Stimulated activated CD4-positive, alpha-beta T cell treated with anti-CD3 and anti-CD28 coated beads, TNF-alpha, amount 100 ng/mL, for 48 hours (primary cell): Measurements from ENCODE around the gene AMMECR1L.
A peak's percentile ranks its signal among the peaks of the same experiment; 100 is the strongest.
"Not testable (repeated sequence)": the region's sequence is repeated elsewhere in the genome, so short reads cannot be mapped to it uniquely, and the experiment has no call there.

ENCODE experiments used
- DNase-seq, 3 donors: peaks; one replicate each; pipeline ENCODE4 v3.0.0-alpha.2; 2020; ENCODE audit warnings: low read depth in 3 of 3

Gene AMMECR1L

GRCh38 chr2:127887082-127887775 is 1.5 kb upstream of the AMMECR1L start:
- no peak for DNase-seq

- DNase-seq: not testable (repeated sequence)
Measured at GRCh38 chr2:127886593-127886935, 808 bp upstream of the AMMECR1L start.

- DNase-seq: peak in 1 of 3 donors; percentile 12
Measured at GRCh38 chr2:127884861-127885740, 655 bp downstream of the AMMECR1L start.

GRCh38 chr2:127884436-127884835 is 1.3 kb downstream of the AMMECR1L start:
- no peak for DNase-seq

GRCh38 chr2:127879899-127880298 is 5.9 kb downstream of the AMMECR1L start:
- no peak for DNase-seq

GRCh38 chr2:127877626-127878025 is 8.1 kb downstream of the AMMECR1L start:
- no peak for DNase-seq

GRCh38 chr2:127877136-127877535 is 8.6 kb downstream of the AMMECR1L start:
- DNase-seq: no peak

- DNase-seq: no peak
Measured at GRCh38 chr2:127874378-127875269, 11.1 kb downstream of the AMMECR1L start.

GRCh38 chr2:127873707-127874303 is 12.0 kb downstream of the AMMECR1L start:
- no peak for DNase-seq

- no peak for DNase-seq
Measured at GRCh38 chr2:127872354-127872753, 13.4 kb downstream of the AMMECR1L start.

GRCh38 chr2:127865926-127866325 is 19.8 kb downstream of the AMMECR1L start:
- DNase-seq: no peak

GRCh38 chr2:127864877-127865276 is 20.9 kb downstream of the AMMECR1L start:
- no peak for DNase-seq

- DNase-seq: no peak
Measured at GRCh38 chr2:127862228-127862627, 23.5 kb downstream of the AMMECR1L start.

GRCh38 chr2:127860130-127860529 is 25.6 kb downstream of the AMMECR1L start:
- DNase-seq: no peak

GRCh38 chr2:127859712-127860085 is 26.1 kb downstream of the AMMECR1L start:
- DNase-seq: peak in 2 of 3 donors; percentile 29 to 53

GRCh38 chr2:127857265-127857808 is 28.4 kb downstream of the AMMECR1L start:
- no peak for DNase-seq

- DNase-seq: no peak
Measured at GRCh38 chr2:127853671-127854070, 32.1 kb downstream of the AMMECR1L start.

- DNase-seq: no peak
Measured at GRCh38 chr2:127852388-127852787, 33.4 kb downstream of the AMMECR1L start.

- DNase-seq: no peak
Measured at GRCh38 chr2:127847931-127848330, 37.8 kb downstream of the AMMECR1L start.

- no peak for DNase-seq
Measured at GRCh38 chr2:127844973-127845372, 40.8 kb downstream of the AMMECR1L start.

- DNase-seq: no peak
Measured at GRCh38 chr2:127843677-127844076, 42.1 kb downstream of the AMMECR1L start.
